OCI-LY7 (cell line): ENCODE measurements around the gene RPGRIP1.

Source experiments
- EZH2phosphoT487 ChIP-seq: fragments of 200-600 bp; sonication (generic); IDR thresholded peaks from 2 replicates; pipeline ENCODE4 v1.6.1; 2018; ENCODE audit warnings: low read depth, borderline replicate concordance, mild to moderate bottlenecking, mixed run types, antibody characterized with exemption, low read length, moderate library complexity, mixed read lengths
- TF ChIP-seq, protein P1 (sequence below): fragments of 200-600 bp; sonication (generic); conservative IDR thresholded peaks from 2 replicates; pipeline ENCODE4 v1.5.1; 2014; ENCODE audit warnings: mild to moderate bottlenecking, antibody characterized with exemption, low read length, moderate library complexity, mixed read lengths

GRCh38 chr14:21256539-21257393 is 23.1 kb upstream of the RPGRIP1 start:
- TF ChIP-seq, protein P1, sequence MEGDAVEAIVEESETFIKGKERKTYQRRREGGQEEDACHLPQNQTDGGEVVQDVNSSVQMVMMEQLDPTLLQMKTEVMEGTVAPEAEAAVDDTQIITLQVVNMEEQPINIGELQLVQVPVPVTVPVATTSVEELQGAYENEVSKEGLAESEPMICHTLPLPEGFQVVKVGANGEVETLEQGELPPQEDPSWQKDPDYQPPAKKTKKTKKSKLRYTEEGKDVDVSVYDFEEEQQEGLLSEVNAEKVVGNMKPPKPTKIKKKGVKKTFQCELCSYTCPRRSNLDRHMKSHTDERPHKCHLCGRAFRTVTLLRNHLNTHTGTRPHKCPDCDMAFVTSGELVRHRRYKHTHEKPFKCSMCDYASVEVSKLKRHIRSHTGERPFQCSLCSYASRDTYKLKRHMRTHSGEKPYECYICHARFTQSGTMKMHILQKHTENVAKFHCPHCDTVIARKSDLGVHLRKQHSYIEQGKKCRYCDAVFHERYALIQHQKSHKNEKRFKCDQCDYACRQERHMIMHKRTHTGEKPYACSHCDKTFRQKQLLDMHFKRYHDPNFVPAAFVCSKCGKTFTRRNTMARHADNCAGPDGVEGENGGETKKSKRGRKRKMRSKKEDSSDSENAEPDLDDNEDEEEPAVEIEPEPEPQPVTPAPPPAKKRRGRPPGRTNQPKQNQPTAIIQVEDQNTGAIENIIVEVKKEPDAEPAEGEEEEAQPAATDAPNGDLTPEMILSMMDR, result no peak
- TF ChIP-seq EZH2phosphoT487, result no peak
